Measurements from ENCODE around the gene DENND2C.

The DENND2C gene

DNA sequence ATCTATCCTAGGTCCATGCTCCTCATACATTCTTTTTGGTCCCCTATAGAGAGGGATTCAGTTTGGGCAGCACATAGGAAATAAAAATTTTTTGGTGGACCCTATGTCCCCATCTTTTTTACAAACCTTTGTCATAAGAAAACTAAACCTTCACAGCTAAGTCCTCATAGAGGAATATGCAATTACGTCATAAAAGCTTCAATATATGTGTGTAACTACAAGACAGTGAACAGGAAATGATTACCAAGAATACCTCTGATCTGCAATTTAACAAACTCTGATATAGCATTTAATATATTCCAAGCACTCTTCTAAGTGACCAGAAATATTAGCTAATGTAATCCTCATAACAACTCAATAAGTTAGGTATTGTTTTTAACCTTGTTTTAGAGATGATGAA is 6.3 kb upstream of the DENND2C start:
- DNase-seq (ENCODE audit: low spot score): no peak

DNA sequence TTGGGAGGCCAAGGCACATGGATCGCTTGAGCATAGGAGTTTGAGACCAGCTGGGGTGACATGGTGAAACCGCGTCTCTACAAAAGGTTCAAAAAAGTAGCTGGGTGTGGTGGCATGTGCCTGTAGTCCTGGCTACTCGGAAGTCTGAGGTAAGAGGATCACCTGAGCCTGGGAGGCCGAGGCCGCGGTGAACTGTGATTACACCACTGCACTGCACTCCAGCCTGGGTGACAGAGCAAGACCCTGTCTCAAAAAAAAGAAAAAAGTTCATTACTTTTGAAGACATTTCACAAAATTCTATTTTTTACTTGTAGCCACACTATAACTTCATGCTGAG is 2.1 kb upstream of the DENND2C start:
- DNase-seq (ENCODE audit: low spot score): no peak

DNA sequence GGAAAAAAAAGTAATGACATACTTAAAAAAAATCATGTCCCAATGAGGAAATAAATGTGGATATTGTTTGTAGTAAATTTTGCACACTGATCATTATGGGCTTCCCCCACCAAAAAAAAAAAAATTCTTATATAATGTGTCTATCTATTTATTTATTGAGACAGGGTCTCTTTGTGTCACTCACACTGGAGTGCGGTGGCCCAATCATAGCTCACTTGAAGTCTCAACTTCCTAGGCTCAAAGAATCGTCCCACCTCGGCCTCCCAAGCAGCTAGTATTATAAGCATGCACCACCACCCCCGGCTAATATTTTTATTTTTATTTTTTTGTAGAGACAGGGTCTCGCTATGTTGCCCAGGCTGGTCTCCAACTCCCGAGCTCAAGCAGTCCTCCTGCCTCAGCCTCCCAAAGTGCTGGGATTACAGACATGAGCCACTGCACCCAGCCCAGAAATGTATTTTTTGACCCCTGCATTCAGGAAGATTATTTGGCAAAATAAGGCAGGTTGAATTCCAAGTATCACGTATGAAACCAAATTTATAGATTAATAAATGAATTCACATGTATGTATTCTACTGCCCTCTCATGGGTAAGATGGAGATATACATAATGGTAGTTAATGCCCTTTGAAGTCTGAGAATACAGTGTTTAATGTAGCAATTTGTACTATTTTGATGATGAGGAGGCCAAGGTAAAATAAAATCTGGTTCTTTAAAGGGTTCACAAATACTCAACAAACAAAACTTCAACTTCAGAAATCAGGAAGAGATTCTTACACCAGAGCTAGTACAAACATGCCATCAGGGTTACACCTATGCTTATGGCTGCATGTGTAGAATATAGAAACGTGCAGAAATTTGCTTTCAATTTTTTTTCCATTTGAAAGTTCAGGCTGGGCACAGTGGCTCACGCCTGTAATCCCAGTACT is 1.4 kb upstream of the DENND2C start:
- DNase-seq (ENCODE audit: low spot score): peak; percentile 10

DNA sequence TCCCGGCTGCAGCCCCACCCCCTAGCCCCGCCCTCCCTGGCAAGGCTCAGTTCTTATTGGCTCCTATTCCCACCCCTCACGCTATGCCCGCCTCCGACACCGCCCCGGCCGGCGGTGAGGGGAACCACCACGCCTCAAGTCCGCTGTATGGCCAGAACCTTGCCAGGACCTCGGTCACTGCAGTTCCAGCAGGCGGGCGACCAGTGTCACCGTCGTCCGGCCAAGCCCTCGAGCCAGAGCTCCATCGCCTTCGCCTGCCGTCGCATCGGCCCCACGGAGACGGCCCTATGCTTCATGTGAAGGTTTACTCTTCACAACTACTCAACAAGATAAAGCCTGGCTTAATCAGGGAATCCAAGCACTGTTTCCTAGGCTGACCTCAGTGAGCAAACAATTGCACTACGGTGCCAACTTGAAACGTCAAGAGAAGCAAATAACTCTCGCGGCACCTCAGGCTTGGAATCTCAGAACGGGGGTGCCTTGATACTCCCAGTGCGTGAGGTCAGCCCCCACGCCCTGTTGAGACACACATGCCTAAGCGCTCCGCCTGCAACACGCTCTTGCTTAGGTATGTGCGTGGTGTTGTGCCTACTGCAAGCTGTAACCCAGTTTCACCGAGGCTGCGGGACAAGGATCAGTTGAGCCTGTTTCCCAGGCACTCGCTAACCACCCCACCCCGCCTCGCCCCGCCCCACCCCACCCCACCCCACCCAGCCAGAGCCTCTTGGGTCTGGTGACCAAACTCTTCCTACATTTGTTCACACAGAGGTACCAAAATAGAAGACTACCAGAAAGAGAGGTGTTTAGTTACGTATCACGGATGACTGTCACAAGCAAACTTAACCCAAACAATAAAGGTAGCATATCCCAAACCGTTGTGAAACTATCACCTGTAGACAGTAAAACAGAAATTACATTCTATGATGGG is 498 bp upstream of the DENND2C start:
- DNase-seq (ENCODE audit: low spot score): peak; percentile 92

DNA sequence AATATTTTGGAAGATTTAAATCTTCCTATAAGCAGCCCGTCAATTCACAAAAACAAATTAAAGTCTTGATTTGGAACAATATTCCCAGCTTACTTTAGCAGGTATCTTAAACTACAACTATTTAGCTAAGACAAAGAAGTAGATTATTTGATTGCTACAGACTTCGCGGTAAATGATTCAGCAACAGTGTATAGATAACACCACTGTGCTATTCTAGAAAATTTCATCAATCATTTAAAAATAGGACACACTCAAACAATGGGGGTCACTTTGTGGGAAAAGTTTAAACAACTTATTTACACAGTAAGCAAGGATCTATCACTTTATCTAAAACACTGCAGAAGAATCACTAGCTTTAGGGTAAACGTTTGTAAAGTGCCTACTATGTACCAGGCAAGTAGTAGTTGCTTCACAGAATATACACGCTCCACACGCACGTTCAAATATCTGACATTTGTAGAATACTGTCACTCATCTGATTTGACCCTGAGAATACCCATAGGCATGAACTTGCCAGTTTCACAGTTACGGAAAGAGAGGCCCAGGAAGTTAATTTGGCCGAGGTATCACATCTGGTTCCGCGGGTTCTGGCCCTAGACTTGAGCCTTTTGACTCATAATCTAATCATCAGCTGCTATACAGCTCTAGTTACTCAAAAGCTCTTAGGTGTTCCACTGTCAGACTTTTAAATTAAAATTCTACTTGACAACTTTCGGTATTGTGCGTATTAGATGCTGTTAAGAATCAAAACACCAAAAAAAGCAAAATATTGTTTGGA is 876 bp downstream of the DENND2C start:
- peak; percentile 35 for DNase-seq (ENCODE audit: low spot score)

DNA sequence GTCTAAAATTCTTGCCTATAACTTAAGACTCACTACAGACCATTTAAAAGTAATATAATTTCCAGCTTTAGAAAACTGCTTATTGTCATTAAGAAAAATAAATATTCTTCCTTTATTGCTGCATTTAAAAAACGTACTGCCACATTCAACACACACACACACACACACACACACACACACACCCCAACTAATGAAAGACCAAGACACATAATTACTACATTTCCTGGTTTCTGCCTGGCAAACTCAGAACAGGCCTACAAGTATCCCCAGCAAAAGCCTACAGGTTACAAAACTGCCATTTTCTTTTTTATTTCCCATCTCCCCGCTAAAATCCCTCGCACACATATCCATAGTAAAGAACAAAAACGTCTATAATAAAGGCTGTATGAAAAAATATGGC is 1.5 kb downstream of the DENND2C start:
- DNase-seq (ENCODE audit: low spot score): no peak

DNA sequence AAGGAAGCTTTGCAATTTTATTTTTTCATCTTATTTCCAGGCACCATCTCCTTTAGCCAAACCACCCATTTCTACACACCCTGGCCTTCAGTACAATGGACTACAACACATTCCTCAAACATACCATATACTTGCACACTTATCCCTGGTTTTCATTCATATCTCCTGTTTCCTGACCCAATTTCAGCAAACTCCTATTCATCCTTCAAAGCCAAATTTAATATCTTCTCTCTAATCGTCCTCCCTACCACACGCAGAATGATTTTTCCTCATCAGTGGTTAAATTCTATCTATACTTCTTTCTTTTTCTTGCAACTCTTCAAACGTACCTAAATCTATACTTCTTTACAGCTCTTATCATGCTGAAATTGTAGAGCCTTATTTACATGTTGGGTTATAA is 2.9 kb downstream of the DENND2C start:
- DNase-seq (ENCODE audit: low spot score): no peak

DNA sequence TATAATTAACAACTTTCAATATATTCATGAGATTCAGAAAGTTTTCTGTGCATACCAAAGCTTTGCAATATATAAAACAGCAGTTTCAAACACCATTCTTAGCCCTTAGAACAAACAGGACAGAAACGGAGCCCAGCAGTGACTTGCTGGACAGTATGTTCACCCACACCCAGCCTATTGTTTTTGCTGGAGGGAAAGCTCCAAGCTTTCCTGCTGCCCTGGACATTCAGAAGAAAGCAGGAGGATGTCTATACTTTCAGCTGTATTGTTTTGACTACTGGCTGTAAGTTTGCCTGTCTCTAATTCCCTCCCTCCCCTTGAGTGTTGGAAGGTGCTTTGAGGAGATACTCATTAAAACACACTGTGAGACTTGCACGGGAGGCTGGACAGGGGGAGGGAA is 9.6 kb downstream of the DENND2C start:
- DNase-seq (ENCODE audit: low spot score): no peak

DNA sequence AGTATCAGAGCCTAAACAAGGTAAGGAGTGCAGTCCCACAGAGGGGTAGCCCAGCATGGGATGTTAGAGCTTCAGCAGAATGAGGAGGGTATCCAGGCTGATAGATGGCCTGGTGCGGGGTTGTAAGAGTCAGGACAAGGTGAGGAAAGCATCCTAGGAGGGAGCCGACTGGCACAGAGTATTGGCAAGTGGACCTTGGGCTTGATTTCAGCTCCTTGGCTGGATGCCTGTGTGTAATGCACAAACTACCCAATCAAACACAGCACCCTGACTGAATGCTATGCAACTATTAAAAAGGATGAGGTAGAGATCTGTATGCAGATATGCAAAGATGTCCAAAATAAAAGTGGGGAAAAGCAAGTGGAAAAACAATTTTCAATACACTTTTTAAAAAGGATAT is 18.0 kb downstream of the DENND2C start:
- no peak for DNase-seq (ENCODE audit: low spot score)

DNA sequence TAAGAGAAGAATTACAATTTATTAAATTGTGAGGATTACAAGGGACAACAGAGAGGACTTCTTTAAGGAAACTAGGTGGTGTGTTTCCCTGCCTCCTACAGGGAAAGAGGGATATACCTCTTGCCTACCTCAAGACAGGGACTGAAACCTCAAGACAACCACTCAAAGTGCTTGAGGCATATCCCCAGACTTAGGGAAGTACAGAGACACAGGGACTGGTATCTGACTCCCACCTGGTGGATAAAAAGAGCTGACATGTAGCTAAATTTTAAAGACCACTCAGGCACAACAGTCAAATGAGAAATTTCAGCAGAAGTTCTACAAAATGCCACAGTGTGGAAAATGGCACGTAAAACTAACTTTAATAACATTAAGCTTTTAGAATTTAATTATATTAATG is 21.3 kb downstream of the DENND2C start:
- DNase-seq (ENCODE audit: low spot score): no peak

DNA sequence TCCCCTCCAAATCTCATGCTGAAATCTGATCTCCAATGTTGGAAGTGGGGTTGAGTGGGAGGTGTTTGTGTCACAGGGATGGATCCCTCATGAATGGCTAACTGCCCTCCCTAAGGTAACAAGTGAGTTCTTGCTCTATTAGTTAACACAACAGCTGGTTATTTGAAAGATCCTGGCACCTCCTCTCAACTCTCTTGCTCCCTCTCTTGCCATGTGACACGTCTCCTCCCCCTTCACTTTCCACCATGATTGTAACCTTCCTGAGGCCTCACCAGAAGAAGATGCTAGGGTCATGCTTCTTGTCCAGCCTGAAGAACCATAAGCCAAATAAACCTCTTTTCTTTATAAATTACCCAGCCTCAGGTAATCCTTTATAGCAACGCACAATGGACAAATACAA is 28.5 kb downstream of the DENND2C start:
- DNase-seq (ENCODE audit: low spot score): no peak

DNA sequence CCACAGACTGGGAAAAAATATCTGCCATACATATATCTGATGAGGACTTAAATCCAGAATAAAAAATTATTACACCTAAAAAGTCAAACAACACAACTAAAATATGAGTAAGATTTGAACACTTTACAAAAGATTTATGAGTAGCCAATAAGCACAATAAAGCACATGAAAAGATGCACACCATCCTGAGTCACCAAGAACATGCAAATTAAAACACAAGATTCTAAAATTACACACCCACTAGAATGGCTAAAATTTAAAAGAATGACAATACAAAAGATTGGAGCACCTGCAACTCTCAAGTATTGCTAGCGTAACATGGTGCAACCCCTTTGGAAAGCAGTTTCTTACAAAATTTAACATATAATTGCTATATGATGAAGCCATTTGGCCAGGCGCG is 30.9 kb downstream of the DENND2C start:
- DNase-seq (ENCODE audit: low spot score): no peak

DNA sequence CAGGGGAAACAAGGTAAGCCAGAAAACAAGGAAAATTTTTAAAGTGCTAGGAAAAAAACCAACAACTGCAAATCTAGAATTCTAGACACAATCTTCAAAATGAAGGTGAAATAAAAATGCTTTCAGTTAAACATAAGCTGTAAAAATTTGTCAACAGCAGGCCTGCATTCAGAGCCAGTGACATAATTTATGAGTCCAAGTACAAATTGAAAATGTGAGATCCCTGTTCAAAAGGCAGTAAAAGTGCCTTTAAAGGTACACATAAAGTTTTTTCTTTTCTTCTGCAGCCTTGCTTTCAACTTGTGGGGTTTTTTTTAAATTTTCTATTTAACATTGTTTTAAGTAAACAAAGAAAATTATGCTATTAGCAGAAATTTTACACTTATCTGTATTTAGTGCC is 37.4 kb downstream of the DENND2C start:
- DNase-seq (ENCODE audit: low spot score): no peak

DNA sequence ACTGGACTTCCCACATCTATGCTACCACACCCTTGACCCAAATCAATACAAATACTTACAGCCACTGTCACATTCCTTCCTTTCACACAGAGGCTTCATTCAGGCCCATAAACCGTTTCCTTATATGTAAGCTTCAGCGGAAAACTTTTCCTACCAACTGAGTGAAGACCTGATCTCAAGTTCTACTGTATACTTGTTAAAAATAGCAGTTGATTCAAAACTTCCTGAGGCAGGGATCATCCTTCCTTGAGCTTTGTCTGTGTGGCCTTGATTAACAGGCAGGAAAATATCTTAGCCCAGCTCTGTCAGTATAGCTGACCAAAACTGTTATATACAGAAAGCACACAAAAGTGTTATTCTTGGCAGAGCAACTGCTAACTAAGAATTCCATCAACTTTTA is 42.7 kb downstream of the DENND2C start:
- DNase-seq (ENCODE audit: low spot score): no peak

DNA sequence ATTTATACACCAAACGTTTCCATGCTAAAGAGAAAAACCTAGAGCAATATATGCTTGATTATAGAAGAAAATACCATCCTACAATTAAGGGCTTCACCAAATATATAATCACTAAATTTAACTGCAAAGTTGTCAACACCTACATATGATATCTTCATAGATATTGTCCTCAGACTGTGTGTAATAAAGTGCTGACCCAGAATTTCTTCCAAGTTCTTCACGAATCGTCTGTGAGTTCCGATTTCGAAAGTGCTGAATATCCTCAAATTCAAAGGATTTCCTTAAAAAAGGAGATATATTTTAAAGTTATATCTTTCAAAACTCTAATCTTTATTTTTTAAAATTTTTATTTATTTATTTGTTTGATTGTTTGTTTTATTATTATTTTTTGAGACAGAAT is 46.5 kb downstream of the DENND2C start:
- no peak for DNase-seq (ENCODE audit: low spot score)

DNA sequence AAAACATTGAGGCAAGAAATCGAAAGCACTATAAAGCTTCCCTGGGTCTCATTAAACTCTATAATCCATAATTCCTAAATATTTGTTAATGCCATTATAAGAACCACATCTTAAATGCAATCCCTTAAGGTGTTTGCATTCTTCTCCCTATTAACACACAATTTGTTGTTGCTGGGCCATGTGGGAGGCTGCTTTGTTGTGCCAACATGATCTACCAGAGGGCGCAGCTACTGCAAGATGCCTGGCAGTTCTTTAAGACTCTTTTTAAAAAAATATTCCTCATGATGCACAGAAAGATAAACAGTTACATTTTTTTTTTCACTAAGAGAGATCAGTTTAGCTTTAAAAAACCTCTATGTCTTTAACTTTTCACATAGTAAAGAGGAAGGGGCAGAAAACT is 49.4 kb downstream of the DENND2C start:
- no peak for DNase-seq (ENCODE audit: low spot score)

DNA sequence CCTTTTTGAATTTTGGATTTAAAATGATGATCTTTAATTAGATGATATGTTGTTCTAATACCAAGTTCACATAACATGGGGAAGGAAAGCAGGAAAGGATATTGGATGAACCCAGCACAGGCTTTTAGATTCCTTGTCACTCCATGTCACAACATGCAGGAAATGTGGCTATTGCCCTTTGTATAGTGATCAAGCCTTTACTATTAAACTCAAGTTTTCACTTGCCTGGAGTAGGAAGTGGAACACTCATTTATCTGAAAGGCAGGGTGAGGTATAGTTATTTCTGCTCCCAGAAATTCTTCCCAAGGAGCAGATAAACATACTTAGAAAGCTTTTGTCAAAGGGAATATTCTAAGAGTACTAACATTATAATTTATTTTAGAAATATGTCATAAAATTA is 51.2 kb downstream of the DENND2C start:
- DNase-seq (ENCODE audit: low spot score): no peak

DNA sequence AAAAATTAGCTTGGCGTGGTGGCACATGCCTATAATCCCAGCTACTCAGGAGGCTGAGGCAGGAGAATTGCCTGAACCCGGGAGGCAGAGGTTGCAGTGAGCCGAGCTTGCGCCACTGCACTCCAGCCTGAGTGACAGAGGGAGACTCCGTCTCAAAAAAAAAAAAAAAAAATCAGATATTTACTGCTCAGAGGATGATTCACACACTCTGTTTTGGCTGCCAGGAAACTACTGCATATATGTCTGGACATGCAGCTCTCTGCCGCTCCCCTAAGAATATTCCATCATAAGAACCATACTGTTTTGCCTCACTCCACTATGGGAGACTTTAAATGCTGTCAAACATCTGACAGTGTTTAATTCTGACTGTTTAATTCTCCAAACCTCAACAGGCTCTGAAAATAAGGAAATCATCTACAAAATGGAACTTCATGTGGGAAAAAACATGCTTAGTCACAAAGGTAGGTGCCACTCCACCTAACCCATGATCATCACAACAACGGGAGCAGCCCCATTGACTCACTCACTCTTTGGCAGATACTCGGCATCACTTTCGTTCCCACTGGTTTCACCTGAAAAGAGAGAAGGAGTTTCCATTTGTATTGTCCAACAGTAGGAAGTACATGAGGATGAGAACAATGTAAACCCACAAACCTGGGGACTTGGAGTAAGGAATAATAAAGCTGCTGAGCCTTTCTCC is 59.2 kb downstream of the DENND2C start:
- DNase-seq (ENCODE audit: low spot score): peak; percentile 63

DNA sequence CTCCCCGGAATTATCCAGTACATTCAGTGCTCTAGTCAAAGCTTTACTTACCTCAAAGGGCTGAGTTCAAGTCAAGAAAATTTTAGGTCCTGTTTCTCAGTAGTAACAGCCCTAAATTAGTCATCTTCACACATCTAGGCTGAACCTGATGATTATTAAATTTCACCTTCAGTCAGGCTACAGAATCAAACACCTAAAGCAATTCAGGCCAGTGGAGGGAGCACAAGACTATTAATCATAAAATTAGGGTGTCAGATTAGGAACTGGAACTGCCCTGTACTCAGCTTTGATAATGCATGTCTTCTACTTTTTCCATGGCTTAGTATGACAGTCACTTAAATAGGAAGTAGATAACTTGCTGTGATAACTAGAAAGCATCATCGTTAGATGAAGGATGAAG is 60.0 kb downstream of the DENND2C start:
- no peak for DNase-seq (ENCODE audit: low spot score)

DNA sequence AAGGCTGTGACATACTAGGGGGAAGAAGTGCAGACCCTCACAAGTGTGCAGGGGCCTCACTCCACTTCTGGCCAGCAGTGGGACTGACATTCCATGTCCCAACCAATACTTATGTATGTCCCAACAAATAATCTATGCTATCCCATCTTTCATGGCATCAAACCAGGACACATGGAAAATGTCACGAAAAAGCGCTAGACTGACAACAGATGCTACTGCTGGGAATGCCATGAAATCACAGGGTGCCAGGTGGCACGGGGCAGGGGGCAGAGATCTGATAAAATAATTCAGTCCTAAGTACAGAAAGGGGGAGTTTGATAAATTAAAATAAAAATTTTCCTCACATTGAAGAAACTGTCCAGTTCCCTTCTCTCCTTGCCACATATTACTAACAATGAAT is 60.8 kb downstream of the DENND2C start:
- no peak for DNase-seq (ENCODE audit: low spot score)

DNA sequence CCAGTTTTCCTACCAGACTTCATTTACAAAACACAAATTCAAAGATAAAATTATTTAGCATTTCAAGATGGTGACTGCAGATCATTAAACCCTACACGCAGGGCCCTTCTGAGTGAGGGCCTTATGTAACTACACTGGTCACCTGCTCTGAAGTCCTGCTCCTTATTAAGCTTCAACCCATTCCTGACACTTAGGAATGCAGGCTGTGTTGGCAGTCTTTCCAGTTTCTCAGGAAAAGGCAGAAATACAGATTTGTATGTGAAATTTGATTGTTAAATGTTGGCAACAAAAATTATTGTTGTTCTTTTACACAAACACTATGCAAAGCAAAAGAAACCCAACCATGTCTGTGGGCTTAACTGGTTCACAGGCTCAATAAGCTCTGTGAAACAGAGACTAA is 62.6 kb downstream of the DENND2C start:
- DNase-seq (ENCODE audit: low spot score): no peak

DNA sequence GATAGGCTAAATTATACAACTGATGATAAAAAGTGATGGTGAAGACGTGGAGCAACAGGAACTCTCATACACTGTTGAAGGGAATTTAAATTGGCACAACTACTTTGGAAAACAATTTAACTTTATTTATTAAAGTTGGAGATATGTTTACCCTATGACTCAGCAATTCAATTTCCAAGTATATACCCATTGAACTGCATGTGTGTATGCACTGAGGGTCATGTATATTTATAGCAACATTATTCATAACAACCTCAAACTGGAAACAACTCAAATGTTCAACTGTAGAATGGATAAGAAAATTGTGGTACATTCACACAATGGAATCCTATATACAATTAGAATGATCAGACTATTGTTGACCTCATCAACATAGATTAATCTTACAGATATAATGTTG is 71.9 kb downstream of the DENND2C start:
- DNase-seq (ENCODE audit: low spot score): no peak
